H1 (cell line): Measurements from ENCODE around the gene MAS1L.

Source experiments
- BCL11A ChIP-seq, 2 experiments: IDR thresholded peaks; one replicate each; pipeline ENCODE4 v1.6.1; 2011; ENCODE audit warnings: low read depth in 2 of 2, low read length in 2 of 2, mild to moderate bottlenecking in 2 of 2
- CHD1 ChIP-seq: IDR thresholded peaks from 2 replicates; pipeline ENCODE4 v1.6.1; 2012; ENCODE audit warnings: low read depth, low read length, improper control_type of control experiment
- EZH2 ChIP-seq: fragments of 200-600 bp; sonication (generic); IDR thresholded peaks from 2 replicates; pipeline ENCODE4 v1.7.1; 2012; ENCODE audit warnings: low read depth, mild to moderate bottlenecking, moderate library complexity, low read length, inconsistent platforms; ENCODE audit not compliant: severe bottlenecking
- JUND ChIP-seq: IDR thresholded peaks from 2 replicates; pipeline ENCODE4 v1.6.1; 2011; ENCODE audit warnings: mild to moderate bottlenecking, improper control_type of control experiment, low read length
- KDM1A ChIP-seq: fragments of 200-600, 300-600 bp; sonication (generic); IDR thresholded peaks from 2 replicates; pipeline ENCODE4 v1.7.1; 2016; ENCODE audit warnings: mild to moderate bottlenecking, low read length, borderline replicate concordance
- MAFK ChIP-seq: IDR thresholded peaks from 2 replicates; pipeline ENCODE4 v1.6.1; 2012; ENCODE audit warnings: low read depth, mild to moderate bottlenecking, improper control_type of control experiment, low read length
- NRF1 ChIP-seq: IDR thresholded peaks from 2 replicates; pipeline ENCODE4 v1.6.1; 2011; ENCODE audit warnings: mild to moderate bottlenecking, low read depth, low read length, improper control_type of control experiment
- POLR2A ChIP-seq, 2 experiments: IDR thresholded peaks; 1 replicate in 1 of 2; 2 replicates in 1 of 2; pipeline ENCODE4 v1.6.1; 2011; ENCODE audit warnings: low read depth in 2 of 2, low read length in 2 of 2, mild to moderate bottlenecking in 2 of 2; ENCODE audit errors: control extremely low read depth in 1 of 2
- SP1 ChIP-seq: IDR thresholded peaks from 2 replicates; pipeline ENCODE4 v1.6.1; 2011; ENCODE audit warnings: low read depth, low read length
- SRF ChIP-seq: IDR thresholded peaks from 2 replicates; pipeline ENCODE4 v1.6.1; 2011; ENCODE audit warnings: mild to moderate bottlenecking, low read depth, low read length, moderate library complexity
- YY1 ChIP-seq: IDR thresholded peaks from 2 replicates; pipeline ENCODE4 v1.6.1; 2011; ENCODE audit warnings: low read depth, mild to moderate bottlenecking, low read length
- ZNF274 ChIP-seq: IDR thresholded peaks from 2 replicates; pipeline ENCODE4 v1.7.0; 2012; ENCODE audit warnings: low read length, borderline replicate concordance; ENCODE audit errors: extremely low read depth
- TF ChIP-seq, protein P1 (sequence below), 3 experiments: IDR thresholded peaks; 1 replicate in 2 of 3; 2 replicates in 1 of 3; pipeline versions ENCODE4 v1.5.1 to v1.6.1; 2011; ENCODE audit warnings: low read length in 3 of 3, mild to moderate bottlenecking in 3 of 3, inconsistent platforms in 2 of 3, low read depth in 1 of 3, moderate library complexity in 1 of 3; ENCODE audit not compliant: insufficient read depth in 1 of 3; ENCODE audit errors: control extremely low read depth in 1 of 3
- TF ChIP-seq, protein P2 (sequence below): IDR thresholded peaks from 2 replicates; pipeline ENCODE4 v1.6.1; 2012; ENCODE audit warnings: low read length, inconsistent platforms

DNA sequence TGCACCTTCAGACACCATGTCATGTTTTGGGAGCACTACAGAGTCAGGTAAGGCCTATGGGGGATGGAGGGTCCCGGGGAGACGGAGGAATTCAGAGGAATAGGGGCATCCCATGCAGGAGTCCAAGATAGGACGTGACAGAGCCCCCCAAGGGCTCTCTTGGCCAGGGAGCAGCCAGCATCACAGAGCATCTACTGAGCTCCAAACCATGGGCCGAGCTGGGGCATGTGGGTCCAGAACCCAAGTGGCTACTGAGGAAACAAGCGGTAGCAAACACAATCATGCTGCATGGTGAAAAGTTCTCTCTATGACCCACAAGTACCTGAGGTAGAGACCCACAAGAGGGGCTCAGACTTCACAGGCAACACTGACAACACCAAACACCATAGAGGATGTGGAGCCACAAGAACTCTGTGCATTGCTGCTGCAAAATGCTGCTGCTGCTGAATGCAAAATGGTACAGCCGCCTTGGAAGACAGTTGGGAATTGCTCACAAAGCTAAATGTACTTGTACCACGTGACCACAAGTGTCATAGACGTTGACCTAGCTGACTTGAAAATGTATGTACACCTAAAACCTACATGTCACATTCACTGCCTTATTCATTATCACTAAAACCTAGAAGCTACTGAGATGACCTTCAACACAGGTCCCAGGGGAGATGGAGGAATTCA lies 33.4 kb upstream of the MAS1L start:
- TF ChIP-seq POLR2A (IDR thresholded peaks at IDR 0.05; ENCODE audit: control extremely low read depth in 1 of 2, low read depth in 2 of 2, low read length in 2 of 2): no peak
- no peak for TF ChIP-seq JUND
- TF ChIP-seq, protein P1, sequence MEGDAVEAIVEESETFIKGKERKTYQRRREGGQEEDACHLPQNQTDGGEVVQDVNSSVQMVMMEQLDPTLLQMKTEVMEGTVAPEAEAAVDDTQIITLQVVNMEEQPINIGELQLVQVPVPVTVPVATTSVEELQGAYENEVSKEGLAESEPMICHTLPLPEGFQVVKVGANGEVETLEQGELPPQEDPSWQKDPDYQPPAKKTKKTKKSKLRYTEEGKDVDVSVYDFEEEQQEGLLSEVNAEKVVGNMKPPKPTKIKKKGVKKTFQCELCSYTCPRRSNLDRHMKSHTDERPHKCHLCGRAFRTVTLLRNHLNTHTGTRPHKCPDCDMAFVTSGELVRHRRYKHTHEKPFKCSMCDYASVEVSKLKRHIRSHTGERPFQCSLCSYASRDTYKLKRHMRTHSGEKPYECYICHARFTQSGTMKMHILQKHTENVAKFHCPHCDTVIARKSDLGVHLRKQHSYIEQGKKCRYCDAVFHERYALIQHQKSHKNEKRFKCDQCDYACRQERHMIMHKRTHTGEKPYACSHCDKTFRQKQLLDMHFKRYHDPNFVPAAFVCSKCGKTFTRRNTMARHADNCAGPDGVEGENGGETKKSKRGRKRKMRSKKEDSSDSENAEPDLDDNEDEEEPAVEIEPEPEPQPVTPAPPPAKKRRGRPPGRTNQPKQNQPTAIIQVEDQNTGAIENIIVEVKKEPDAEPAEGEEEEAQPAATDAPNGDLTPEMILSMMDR (IDR thresholded peaks at IDR 0.05; ENCODE audit: control extremely low read depth in 1 of 3, insufficient read depth in 1 of 3, low read depth in 1 of 3, low read length in 3 of 3): no peak
- TF ChIP-seq YY1: no peak
- TF ChIP-seq KDM1A: no peak
- TF ChIP-seq SRF: no peak
- no peak for TF ChIP-seq EZH2
- TF ChIP-seq MAFK: no peak
- TF ChIP-seq BCL11A (IDR thresholded peaks at IDR 0.05; ENCODE audit: low read depth in 2 of 2, low read length in 2 of 2): no peak
- no peak for TF ChIP-seq CHD1
- TF ChIP-seq, protein P2, sequence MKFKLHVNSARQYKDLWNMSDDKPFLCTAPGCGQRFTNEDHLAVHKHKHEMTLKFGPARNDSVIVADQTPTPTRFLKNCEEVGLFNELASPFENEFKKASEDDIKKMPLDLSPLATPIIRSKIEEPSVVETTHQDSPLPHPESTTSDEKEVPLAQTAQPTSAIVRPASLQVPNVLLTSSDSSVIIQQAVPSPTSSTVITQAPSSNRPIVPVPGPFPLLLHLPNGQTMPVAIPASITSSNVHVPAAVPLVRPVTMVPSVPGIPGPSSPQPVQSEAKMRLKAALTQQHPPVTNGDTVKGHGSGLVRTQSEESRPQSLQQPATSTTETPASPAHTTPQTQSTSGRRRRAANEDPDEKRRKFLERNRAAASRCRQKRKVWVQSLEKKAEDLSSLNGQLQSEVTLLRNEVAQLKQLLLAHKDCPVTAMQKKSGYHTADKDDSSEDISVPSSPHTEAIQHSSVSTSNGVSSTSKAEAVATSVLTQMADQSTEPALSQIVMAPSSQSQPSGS: no peak
- no peak for TF ChIP-seq ZNF274
- no peak for TF ChIP-seq NRF1
- TF ChIP-seq SP1: no peak
